Endothelial cell of umbilical vein (primary cell): ENCODE data around the gene DARS1. TPM values are rescaled to one million over a fixed set of nuclear protein-coding genes. Genes with fewer than 3 reads are reported as not detected.
A peak's percentile ranks its signal among the peaks of the same experiment; 100 is the strongest.

ENCODE experiments used
- BruUV-seq: library from RNA; stranded (reverse); fragments of 400-500 nt; replicated peaks from 2 replicates; lab custom pipeline; 2021; lab: Mats Ljungman, UMichigan
- CTCF ChIA-PET: fragments of 300-600, 350-600 bp; sonication (Branson Sonifier 250); formaldehyde crosslinking; loops from one replicate; lab custom pipeline; 2021; ENCODE audit warnings: antibody characterized with exemption, inconsistent platforms; lab: Charles Lee
- POLR2A ChIA-PET: fragments of 300-600, 350-600 bp; sonication (Branson Sonifier 250); formaldehyde crosslinking; loops from one replicate; lab custom pipeline; 2021; ENCODE audit warnings: antibody characterized with exemption, inconsistent platforms; lab: Charles Lee
- DNase-seq: peaks from one replicate; pipeline ENCODE4 v3.0.0-alpha.2; 2011; ENCODE audit warnings: low read depth, low spot score
- FAIRE-seq: peaks from 2 replicates; lab custom pipeline; 2011; peaks lifted over from hg19 to GRCh38; lab: Jason Lieb, UNC
- H2AFZ ChIP-seq: 2 replicates; pipeline ENCODE4 v1.6.0; 2012; ENCODE audit warnings: low read depth, low read length, control low read depth, inconsistent platforms
- H3K27ac ChIP-seq: 2 replicates; pipeline ENCODE4 v1.5.1; 2011; ENCODE audit warnings: low read depth, mild to moderate bottlenecking, control low read depth, low read length, moderate library complexity; ENCODE audit not compliant: insufficient read depth
- H3K27me3 ChIP-seq, 2 experiments: 2 replicates each; pipeline versions ENCODE4 v1.6.0 to v1.6.1; 2011; ENCODE audit warnings: low read length in 2 of 2, mixed read lengths in 1 of 2; ENCODE audit not compliant: control insufficient read depth in 2 of 2, insufficient read depth in 2 of 2
- H3K36me3 ChIP-seq, 2 experiments: 2 replicates in 1 of 2; 3 replicates in 1 of 2; pipeline ENCODE4 v1.5.1; 2011; ENCODE audit warnings: low read length in 2 of 2, mild to moderate bottlenecking in 1 of 2, moderate library complexity in 1 of 2; ENCODE audit not compliant: control insufficient read depth in 2 of 2, insufficient read depth in 2 of 2; ENCODE audit errors: extremely low read depth in 1 of 2
- H3K4me1 ChIP-seq: 3 replicates; pipeline ENCODE4 v1.5.1; 2011; ENCODE audit warnings: mild to moderate bottlenecking, low read length; ENCODE audit not compliant: control insufficient read depth, insufficient read depth; ENCODE audit errors: extremely low read depth
- H3K4me2 ChIP-seq: 2 replicates; pipeline ENCODE4 v1.6.1; 2011; ENCODE audit warnings: low read length, control low read depth, mixed read lengths; ENCODE audit not compliant: insufficient read depth
- H3K4me3 ChIP-seq, 3 experiments: fragments of 200-600 bp in 1 of 3; sonication (generic), shearing (Covaris generic) in 1 of 3; replicated peaks in 1 of 3; 2 replicates each; pipeline ENCODE4 v1.5.1; 2011 to 2016; ENCODE audit warnings: control low read depth in 3 of 3, low read length in 3 of 3, mild to moderate bottlenecking in 2 of 3, inconsistent platforms in 1 of 3, low read depth in 1 of 3, moderate library complexity in 1 of 3; ENCODE audit not compliant: insufficient read depth in 1 of 3
- H3K79me2 ChIP-seq: 2 replicates; pipeline ENCODE4 v1.6.0; 2012; ENCODE audit warnings: low read length, inconsistent platforms; ENCODE audit not compliant: control insufficient read depth, insufficient read depth
- H3K9ac ChIP-seq: replicated peaks from 2 replicates; pipeline ENCODE3; 2011; ENCODE audit warnings: low read length, control low read depth; ENCODE audit not compliant: insufficient read depth; ENCODE audit errors: extremely low read depth
- H3K9me1 ChIP-seq: replicated peaks from 3 replicates; pipeline ENCODE4 v1.6.0; 2011; ENCODE audit warnings: mild to moderate bottlenecking, low read length; ENCODE audit not compliant: control insufficient read depth, insufficient read depth; ENCODE audit errors: extremely low read depth
- H3K9me3 ChIP-seq: replicated peaks from 2 replicates; pipeline ENCODE4 v1.5.1; 2012; ENCODE audit warnings: low read length, inconsistent platforms; ENCODE audit not compliant: control insufficient read depth, insufficient read depth
- H4K20me1 ChIP-seq: replicated peaks from 2 replicates; pipeline ENCODE3; 2011; ENCODE audit warnings: mild to moderate bottlenecking, low read length; ENCODE audit not compliant: control insufficient read depth, insufficient read depth; ENCODE audit errors: extremely low read depth
- CTCF ChIP-seq, 2 donors: IDR thresholded peaks; 1 replicate in 1 of 2; 2 replicates in 1 of 2; pipeline ENCODE4 v1.5.1; 2011; ENCODE audit warnings: low read length in 2 of 2, mild to moderate bottlenecking in 2 of 2, moderate library complexity in 2 of 2, control low read depth in 1 of 2, inconsistent platforms in 1 of 2, low read depth in 1 of 2; ENCODE audit not compliant: insufficient read depth in 1 of 2; ENCODE audit errors: extremely low read depth in 1 of 2
- EZH2 ChIP-seq: IDR thresholded peaks from 2 replicates; pipeline ENCODE4 v1.6.1; 2012; ENCODE audit warnings: borderline replicate concordance, low read depth, mild to moderate bottlenecking, moderate library complexity, low read length, inconsistent platforms; ENCODE audit not compliant: severe bottlenecking
- FOS ChIP-seq: IDR thresholded peaks from 2 replicates; pipeline ENCODE4 v1.6.1; 2011; ENCODE audit warnings: mild to moderate bottlenecking, low read length, moderate library complexity, borderline replicate concordance; ENCODE audit not compliant: insufficient read depth
- GATA2 ChIP-seq: IDR thresholded peaks from 2 replicates; pipeline ENCODE4 v1.7.0; 2011; ENCODE audit warnings: low read depth, mild to moderate bottlenecking, moderate library complexity, mixed read lengths, low read length; ENCODE audit not compliant: insufficient read length, insufficient read depth
- JUN ChIP-seq: IDR thresholded peaks from 2 replicates; pipeline ENCODE4 v1.6.1; 2011; ENCODE audit warnings: borderline replicate concordance, low read depth; ENCODE audit not compliant: insufficient read length, insufficient read depth
- MAX ChIP-seq: IDR thresholded peaks from 2 replicates; pipeline ENCODE4 v1.6.1; 2011; ENCODE audit not compliant: insufficient read depth, insufficient read length
- MYC ChIP-seq: IDR thresholded peaks from one replicate; pipeline ENCODE4 v1.6.1; 2011; ENCODE audit warnings: mild to moderate bottlenecking, low read depth, low read length
- POLR2A ChIP-seq: IDR thresholded peaks from 2 replicates; pipeline ENCODE4 v1.6.1; 2012; ENCODE audit warnings: low read depth, mild to moderate bottlenecking, control low read depth, low read length
- POLR2AphosphoS5 ChIP-seq: IDR thresholded peaks from 2 replicates; pipeline ENCODE4 v1.6.1; 2012; ENCODE audit warnings: low read depth, mild to moderate bottlenecking, control low read depth, low read length, moderate library complexity; ENCODE audit not compliant: insufficient read depth
- dilution Hi-C: fragments of 300-500 bp; cut with MboI; formaldehyde crosslinking; loops from one replicate; pipeline ENCODE4 v1.15.0; 2019; ENCODE audit warnings: low sequenced_read_pairs; ENCODE audit not compliant: extremely low pct_ligation_motif_present
- intact Hi-C: fragments of 100-400 bp; cut with micrococcal nuclease; formaldehyde crosslinking; loops from one replicate; pipeline ENCODE4 v1.10.0; 2022
- polyA plus RNA-seq, 4 experiments: library from polyadenylated mRNA; depleted of rRNA in 3 of 4; stranded (reverse) in 3 of 4; unstranded in 1 of 4; fragments of >200 nt; gene quantifications; 2 replicates each; pipeline versions ENCODE4 v1.2.1 to v1.2.3, GENCODE V29; 2011 to 2012; ENCODE audit warnings: missing spikeins in 1 of 4
- total RNA-seq: library from RNA; stranded (reverse); gene quantifications from 2 replicates; pipeline ENCODE4 v1.2.3, GENCODE V29; 2021

DARS1 gene
- total and polyA plus RNA-seq, 2 donors (not counting 3 experiments of a cell fraction or from before 2014, with no cell fraction given) = 20.9 to 41.5 TPM

GRCh38 chr2:135948141-135948540 lies 37.3 kb downstream of the DARS1 start:
- intact Hi-C loops = loop anchor here (2.0 kb wide), 1 partner anchor 291 kb away; no protein-coding TSS in a partner anchor
- CTCF ChIA-PET = interaction anchor here (1.7 kb wide), 1 partner anchor 34 kb away, joined by 3 read pairs; no protein-coding TSS in a partner anchor
- FAIRE-seq = no peak

More at GRCh38 chr2:135948141-135948540, 37.3 kb downstream of the DARS1 start:
- DNase-seq = no peak
- BruUV-seq = no TSS peak
- Histone ChIP-seq H2AFZ (no peak overlapping the region), H3K9me3 (no peaks in the 10 kb centered on the region), H3K4me1 (peaks cover 20% of the 10 kb centered on the region), H3K4me3 (no peak overlapping the region), H3K36me3 (no peaks in the 10 kb centered on the region), H3K27ac (peak overlapping the region; percentile 70), H3K4me2 (no peak overlapping the region), H3K9me1 (no peaks in the 10 kb centered on the region), H3K27me3 (no peaks in the 10 kb centered on the region), H3K9ac (peak overlapping the region; percentile 24), H3K79me2 (peaks cover 22% of the 10 kb centered on the region), H4K20me1 (no peaks in the 10 kb centered on the region)
- dilution Hi-C loops = no loop called here
- POLR2A ChIA-PET = interaction anchor here (0.5 kb wide), 1 partner anchor 34 kb away, joined by 7 read pairs; no protein-coding TSS in a partner anchor
- TF ChIP-seq CTCF (IDR thresholded peaks at IDR 0.05; ENCODE audit: extremely low read depth in 1 of 2, insufficient read depth in 1 of 2, low read depth in 1 of 2, low read length in 2 of 2) (no peak), JUN (no peak), POLR2AphosphoS5 (no peak), EZH2 (no peak), MAX (no peak), GATA2 (no peak), POLR2A (no peak), MYC (no peak), FOS (no peak)
